HepG2 (cell line): Measurements from ENCODE around the gene S100A9.

Source experiments
- HDAC2 ChIP-seq: sonication (generic); formaldehyde crosslinking; IDR thresholded peaks from 2 replicates; pipeline ENCODE4 v1.4.0; 2020; ENCODE audit warnings: missing genetic modification reagents
- ZNF678 ChIP-seq: sonication (generic); formaldehyde crosslinking; IDR thresholded peaks from 2 replicates; pipeline ENCODE4 v1.4.0; 2020; ENCODE audit warnings: mild to moderate bottlenecking, missing genetic modification reagents
- TF ChIP-seq, protein P1 (sequence below): sonication (generic); formaldehyde crosslinking; IDR thresholded peaks from 2 replicates; pipeline ENCODE4 v1.5.0; 2020; ENCODE audit warnings: mild to moderate bottlenecking, missing genetic modification reagents, moderate library complexity

DNA sequence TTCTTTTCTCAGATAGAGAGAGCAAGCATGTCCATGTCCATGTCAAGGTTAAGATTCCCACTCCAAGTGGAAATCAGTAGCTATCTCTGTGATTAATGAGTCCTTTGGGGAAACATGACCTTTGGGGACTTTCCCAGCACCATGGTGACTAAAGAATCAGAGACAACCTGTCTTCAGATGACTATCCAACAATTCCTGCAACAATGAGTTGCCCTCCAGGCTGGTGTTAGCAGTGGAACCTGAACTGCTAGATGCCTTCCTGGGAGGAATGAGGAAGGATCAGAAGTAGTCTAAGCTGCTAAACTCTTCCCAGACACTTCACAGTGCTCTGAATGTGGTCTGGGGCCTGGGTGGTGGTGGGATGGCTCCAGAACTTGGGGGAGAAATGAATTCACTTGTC, 6.5 kb downstream of the S100A9 start:
- TF ChIP-seq, protein P1, sequence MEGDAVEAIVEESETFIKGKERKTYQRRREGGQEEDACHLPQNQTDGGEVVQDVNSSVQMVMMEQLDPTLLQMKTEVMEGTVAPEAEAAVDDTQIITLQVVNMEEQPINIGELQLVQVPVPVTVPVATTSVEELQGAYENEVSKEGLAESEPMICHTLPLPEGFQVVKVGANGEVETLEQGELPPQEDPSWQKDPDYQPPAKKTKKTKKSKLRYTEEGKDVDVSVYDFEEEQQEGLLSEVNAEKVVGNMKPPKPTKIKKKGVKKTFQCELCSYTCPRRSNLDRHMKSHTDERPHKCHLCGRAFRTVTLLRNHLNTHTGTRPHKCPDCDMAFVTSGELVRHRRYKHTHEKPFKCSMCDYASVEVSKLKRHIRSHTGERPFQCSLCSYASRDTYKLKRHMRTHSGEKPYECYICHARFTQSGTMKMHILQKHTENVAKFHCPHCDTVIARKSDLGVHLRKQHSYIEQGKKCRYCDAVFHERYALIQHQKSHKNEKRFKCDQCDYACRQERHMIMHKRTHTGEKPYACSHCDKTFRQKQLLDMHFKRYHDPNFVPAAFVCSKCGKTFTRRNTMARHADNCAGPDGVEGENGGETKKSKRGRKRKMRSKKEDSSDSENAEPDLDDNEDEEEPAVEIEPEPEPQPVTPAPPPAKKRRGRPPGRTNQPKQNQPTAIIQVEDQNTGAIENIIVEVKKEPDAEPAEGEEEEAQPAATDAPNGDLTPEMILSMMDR (CRISPR knock-in tag): no peak
- TF ChIP-seq HDAC2 (CRISPR knock-in tag): no peak
- no peak for TF ChIP-seq ZNF678 (CRISPR knock-in tag)
